HG03103 (cell line): ENCODE measurements around the gene ALMS1.
A peak's percentile ranks its signal among the peaks of the same experiment; 100 is the strongest.
"Not testable (repeated sequence)": the region's sequence is repeated elsewhere in the genome, so short reads cannot be mapped to it uniquely, and the experiment has no call there.

Experiments
- ATAC-seq: cut with Tn5 transposase; IDR thresholded peaks from one replicate; pipeline ENCODE4 v1.9.1; 2021; ENCODE audit warnings: low read depth; ENCODE audit not compliant: unreplicated experiment

Gene ALMS1, protein sequence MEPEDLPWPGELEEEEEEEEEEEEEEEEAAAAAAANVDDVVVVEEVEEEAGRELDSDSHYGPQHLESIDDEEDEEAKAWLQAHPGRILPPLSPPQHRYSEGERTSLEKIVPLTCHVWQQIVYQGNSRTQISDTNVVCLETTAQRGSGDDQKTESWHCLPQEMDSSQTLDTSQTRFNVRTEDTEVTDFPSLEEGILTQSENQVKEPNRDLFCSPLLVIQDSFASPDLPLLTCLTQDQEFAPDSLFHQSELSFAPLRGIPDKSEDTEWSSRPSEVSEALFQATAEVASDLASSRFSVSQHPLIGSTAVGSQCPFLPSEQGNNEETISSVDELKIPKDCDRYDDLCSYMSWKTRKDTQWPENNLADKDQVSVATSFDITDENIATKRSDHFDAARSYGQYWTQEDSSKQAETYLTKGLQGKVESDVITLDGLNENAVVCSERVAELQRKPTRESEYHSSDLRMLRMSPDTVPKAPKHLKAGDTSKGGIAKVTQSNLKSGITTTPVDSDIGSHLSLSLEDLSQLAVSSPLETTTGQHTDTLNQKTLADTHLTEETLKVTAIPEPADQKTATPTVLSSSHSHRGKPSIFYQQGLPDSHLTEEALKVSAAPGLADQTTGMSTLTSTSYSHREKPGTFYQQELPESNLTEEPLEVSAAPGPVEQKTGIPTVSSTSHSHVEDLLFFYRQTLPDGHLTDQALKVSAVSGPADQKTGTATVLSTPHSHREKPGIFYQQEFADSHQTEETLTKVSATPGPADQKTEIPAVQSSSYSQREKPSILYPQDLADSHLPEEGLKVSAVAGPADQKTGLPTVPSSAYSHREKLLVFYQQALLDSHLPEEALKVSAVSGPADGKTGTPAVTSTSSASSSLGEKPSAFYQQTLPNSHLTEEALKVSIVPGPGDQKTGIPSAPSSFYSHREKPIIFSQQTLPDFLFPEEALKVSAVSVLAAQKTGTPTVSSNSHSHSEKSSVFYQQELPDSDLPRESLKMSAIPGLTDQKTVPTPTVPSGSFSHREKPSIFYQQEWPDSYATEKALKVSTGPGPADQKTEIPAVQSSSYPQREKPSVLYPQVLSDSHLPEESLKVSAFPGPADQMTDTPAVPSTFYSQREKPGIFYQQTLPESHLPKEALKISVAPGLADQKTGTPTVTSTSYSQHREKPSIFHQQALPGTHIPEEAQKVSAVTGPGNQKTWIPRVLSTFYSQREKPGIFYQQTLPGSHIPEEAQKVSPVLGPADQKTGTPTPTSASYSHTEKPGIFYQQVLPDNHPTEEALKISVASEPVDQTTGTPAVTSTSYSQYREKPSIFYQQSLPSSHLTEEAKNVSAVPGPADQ (N-terminal part only)

GRCh38 chr2:73385504-73386341 lies at the start of gene ALMS1:
TSS of gene ALMS1 (plus strand) at chr2:73385836. CDS start at chr2:73385869, 33 bp downstream.
- peak; percentile 86 for ATAC-seq

DNA sequence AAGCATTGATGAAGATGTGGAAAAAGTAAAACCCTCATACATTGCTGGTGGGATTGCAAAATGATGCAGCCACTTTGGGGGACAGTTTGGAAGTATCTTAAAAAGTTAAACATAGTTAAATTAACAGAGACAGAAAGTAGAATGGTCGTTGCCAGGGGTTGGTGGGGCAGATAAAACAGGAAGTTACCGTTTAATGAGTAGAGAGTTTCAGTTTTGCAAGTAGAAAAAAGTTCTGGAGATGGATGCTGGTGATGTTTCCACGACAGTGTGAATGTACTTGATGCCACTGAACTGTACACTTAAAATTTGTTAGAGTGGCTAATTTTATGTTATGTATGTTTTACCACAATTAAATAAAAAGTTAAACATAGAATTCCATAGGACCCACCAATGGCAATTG lies 47.8 kb upstream of the ALMS1 start:
- ATAC-seq: no peak

GRCh38 chr2:73339201-73339600 lies 46.4 kb upstream of the ALMS1 start:
- ATAC-seq: no peak

DNA sequence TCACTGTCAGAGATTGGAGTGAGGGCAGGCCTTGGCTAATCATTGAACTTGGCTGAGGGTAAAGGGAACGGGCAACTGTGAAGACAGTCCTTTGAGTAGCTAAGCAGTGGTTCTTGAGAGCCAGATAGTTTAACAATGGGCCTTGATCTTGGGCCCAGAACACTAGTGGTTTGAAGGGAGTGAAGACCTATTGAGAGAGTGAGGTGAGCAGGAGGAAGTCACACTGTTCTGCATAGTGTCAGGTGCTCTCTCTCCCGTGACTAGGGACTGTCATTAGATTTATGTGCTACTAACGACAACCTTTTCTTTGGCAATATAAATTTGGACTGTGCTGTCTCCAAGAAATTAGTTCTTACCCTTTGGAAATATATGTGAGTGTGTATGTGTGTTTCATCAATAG lies 44.6 kb upstream of the ALMS1 start:
- ATAC-seq: no peak

DNA sequence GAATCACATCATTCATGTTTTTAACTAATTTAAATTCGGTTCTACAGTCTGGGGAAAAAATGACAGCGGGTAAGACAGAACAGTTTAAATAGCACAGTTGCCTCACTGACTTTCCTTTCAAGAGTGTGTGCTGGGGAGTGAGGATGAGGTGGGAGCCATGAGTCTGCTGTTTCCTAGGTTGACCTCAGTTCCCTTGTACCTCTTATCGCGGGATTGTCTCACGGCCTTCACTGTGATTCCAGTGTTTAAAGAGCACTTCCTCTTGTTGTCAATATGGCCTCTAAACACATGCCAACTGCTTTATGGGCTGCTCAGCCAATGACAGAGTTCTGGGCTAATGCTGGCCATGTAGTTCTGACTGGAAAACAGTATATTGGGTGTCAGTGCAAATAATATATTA lies 41.6 kb upstream of the ALMS1 start:
- ATAC-seq: no peak

- ATAC-seq: not testable (repeated sequence)
Observed at GRCh38 chr2:73344747-73345146, 40.9 kb upstream of the ALMS1 start.

DNA sequence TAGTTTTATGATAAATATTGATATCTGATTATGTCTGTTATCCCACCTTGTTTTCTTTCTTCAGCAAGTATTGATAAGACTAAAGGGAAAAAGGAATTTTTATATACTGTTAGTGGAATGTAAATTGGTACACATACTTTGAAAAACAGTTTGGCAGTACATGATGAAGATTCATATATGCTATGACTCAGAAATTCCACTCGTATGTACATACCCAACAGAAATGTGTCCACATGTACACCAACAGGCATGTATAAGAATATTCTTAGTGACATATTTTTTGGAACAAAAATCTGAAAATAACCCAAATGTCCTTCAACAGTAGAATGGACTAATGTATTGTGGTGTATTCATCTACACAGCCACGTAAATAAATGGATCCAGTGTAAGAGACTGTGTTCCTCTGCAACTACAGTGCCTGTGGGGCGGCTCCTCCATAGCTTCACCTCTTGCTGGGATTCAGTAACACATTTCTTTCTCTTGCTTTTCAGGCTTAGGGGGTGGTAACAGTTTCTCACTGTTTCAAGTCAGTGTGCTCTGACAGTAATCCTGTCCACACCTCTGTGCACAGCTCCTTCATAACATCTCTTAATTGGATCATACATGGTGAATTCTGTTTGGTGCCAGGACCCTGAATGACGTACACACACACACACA lies 35.5 kb upstream of the ALMS1 start:
- ATAC-seq: no peak

- no peak for ATAC-seq
Observed at GRCh38 chr2:73356097-73356496, 29.5 kb upstream of the ALMS1 start.

DNA sequence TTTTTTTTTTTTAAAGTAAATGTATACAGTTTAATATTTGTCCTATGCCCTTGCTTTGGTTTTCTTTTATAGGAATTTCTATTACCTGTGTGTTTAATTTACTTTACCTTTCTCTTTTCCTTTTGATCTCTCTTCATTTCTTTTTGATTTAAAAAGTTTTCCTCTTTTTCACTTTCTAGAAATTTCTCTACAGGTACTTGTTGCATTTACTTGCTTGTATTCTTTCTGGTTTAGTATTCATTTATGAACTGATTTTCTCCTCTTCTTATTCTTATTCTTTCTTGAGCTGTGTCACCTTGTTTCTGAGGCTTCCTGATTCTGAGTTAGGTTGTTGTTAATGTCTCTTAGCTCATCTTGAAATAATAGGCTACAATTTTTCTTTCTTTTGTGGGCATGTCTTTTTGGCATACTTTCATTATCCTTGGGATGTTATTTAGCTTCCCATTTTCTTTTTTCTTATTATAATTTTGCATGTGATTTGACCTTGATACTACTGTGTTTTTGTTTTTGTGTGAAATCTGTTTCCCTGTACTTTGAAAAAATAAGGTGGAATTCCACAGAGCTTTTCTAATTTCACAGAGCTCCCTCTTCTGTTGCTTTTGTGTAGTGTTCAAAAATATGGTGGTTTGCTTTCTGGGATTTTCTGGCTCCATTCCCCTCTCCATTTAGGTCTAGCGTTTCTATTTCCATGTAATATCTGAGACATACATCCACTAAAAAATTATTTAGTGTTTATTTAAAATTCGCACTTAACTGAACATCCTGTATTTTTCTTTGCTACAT lies 25.5 kb upstream of the ALMS1 start:
- ATAC-seq: no peak

- no peak for ATAC-seq
Observed at GRCh38 chr2:73366060-73366459, 19.6 kb upstream of the ALMS1 start.

- ATAC-seq: no peak
Observed at GRCh38 chr2:73368781-73369180, 16.9 kb upstream of the ALMS1 start.

GRCh38 chr2:73370348-73370747 lies 15.3 kb upstream of the ALMS1 start:
- ATAC-seq: no peak

DNA sequence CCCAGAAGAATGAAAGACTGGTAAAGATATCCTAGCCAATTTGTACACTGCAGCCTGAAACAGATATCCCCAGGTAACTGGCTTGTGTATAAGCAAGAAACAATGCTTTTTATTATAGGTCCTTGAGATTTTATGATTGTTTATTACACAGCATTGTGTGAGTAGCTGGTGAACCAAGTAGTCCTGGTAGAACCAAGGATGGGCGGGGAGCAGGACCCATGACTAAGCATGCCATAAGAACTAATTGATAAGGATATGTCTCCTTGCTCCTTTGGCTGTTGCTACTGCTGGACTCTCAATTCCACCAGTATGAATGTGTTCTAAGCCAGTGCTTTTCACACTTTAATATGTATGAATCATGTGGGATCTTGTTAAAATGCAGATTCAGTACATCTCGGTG lies 12.3 kb upstream of the ALMS1 start:
- no peak for ATAC-seq

DNA sequence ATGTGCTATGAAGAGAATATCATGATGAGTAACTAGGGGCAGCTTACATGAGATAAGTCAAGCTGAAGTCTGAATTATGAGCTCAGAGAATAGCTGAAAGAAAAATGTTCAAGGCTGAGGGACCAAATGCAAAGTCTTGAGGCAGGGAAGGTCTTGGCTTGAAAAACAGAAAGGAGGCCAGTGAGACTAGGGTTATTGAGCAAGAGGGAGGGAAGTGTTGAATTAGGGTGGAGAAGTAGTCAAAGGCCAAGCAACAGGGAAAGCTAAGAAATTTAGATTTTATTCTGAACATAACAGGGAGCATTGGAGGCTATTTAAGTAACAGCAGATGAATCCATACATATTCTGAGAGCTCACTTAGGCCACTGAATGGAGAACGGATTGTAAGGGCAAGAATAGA lies 11.4 kb upstream of the ALMS1 start:
- no peak for ATAC-seq

- no peak for ATAC-seq
Observed at GRCh38 chr2:73376681-73377080, 9.0 kb upstream of the ALMS1 start.

DNA sequence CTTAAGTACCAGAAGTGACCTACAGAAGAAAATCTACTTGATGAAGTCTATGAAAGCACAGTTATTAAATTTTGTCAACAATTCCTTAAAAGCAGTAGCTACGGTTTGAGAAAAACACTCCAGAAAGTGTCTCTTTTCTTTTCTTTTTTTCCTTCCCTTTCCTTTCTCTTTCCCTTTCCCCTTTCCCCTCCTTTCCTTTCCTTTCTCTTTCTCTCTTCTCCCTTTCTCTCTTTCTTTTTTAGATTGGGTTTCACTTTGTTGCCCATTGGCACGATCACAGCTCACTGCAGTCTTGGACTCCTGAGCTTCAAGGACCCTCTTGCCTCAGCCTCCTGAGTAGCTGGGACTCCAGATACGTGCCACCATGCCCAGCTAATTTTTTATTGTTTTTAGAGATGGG lies 2.6 kb upstream of the ALMS1 start:
- ATAC-seq: no peak

- ATAC-seq: no peak
Observed at GRCh38 chr2:73385123-73385503, 523 bp upstream of the ALMS1 start.

DNA sequence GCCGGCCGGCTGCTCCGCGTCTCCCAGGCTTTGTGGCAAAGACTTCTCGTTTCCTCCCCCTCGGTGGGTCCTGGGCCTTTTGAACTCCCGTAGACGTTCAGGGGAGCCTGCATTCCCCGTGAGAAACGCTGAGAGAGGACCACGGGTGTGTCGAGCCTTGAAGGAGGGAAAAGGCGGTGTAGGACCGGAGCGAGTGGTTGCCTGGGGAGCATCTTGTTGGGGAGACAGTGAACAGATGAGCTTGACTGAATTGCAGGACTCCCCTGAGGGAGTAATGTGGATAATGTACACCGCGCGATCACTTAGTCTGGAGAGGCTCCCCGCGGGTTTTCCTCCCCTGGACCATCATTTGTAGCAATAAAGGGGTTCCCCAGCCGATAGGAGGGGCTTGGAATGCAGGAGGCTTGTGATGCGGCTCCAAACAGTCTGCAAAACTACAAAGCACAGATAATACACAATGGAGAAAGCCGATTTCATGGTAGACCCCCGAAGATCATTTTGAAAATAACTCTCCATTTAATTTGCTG lies 769 bp downstream of the ALMS1 start:
- ATAC-seq: peak; percentile 2
